Activated T-cell treated with anti-CD3 and anti-CD28 coated beads, Interleukin-2, amount 50 U/mL, for 4 hours (primary cell): Measurements from ENCODE around the gene FAM151A. TPM values are rescaled to one million over a fixed set of nuclear protein-coding genes. Genes with fewer than 3 reads are reported as not detected.
A peak's percentile ranks its signal among the peaks of the same experiment; 100 is the strongest.

Source experiments
- ATAC-seq, 2 donors: fragments of 200-7000 bp; cut with Tn5 transposase; one replicate each; pipeline ENCODE4 v1.10.0; 2021
- DNase-seq: peaks from one replicate; pipeline ENCODE4 v3.0.0-alpha.2; 2020
- H3K27me3 Mint-ChIP-seq: one replicate; pipeline ENCODE4 v1.8.0; 2021; ENCODE audit warnings: low read depth, mixed read lengths
- H3K36me3 Mint-ChIP-seq: one replicate; pipeline ENCODE4 v1.8.0; 2022; ENCODE audit warnings: mixed read lengths; ENCODE audit not compliant: insufficient read depth
- H3K4me1 Mint-ChIP-seq: one replicate; pipeline ENCODE4 v1.8.0; 2021; ENCODE audit warnings: low read depth, mixed read lengths
- H3K4me3 Mint-ChIP-seq: one replicate; pipeline ENCODE4 v1.8.0; 2021; ENCODE audit warnings: mild to moderate bottlenecking, moderate library complexity, mixed read lengths
- H3K9me3 Mint-ChIP-seq: one replicate; pipeline ENCODE4 v1.8.0; 2021; ENCODE audit warnings: mixed read lengths
- total RNA-seq, 3 donors: library from RNA; stranded (reverse); gene quantifications; one replicate each; pipeline ENCODE4 v1.2.1, GENCODE V29; 2021

The FAM151A gene
- not detected for total RNA-seq

- no peaks in the 10 kb centered on the region for H3K27me3 Mint-ChIP-seq
- no peaks in the 10 kb centered on the region for H3K4me1 Mint-ChIP-seq
- DNase-seq = no peak
- ATAC-seq = no peak
- H3K9me3 Mint-ChIP-seq = no peaks in the 10 kb centered on the region
- no peaks in the 10 kb centered on the region for H3K36me3 Mint-ChIP-seq
- no peak within 1 kb of the TSS for H3K4me3 Mint-ChIP-seq
These were observed at the start of gene FAM151A for GRCh38 chr1:54623216-54624007. TSS of gene FAM151A (minus strand) at chr1:54623525. CDS start at chr1:54623395, 130 bp downstream.

GRCh38 chr1:54671985-54672608 lies 48.8 kb upstream of the FAM151A start:
- ATAC-seq (peak; percentile 90 to 96), DNase-seq (peak; percentile 51)
- no peaks in the 10 kb centered on the region for H3K27me3 Mint-ChIP-seq
- H3K36me3 Mint-ChIP-seq = no peaks in the 10 kb centered on the region
- H3K9me3 Mint-ChIP-seq = no peaks in the 10 kb centered on the region
- peaks cover 6% of the 10 kb centered on the region for H3K4me1 Mint-ChIP-seq
- H3K4me3 Mint-ChIP-seq = no peak overlapping the region

DNA sequence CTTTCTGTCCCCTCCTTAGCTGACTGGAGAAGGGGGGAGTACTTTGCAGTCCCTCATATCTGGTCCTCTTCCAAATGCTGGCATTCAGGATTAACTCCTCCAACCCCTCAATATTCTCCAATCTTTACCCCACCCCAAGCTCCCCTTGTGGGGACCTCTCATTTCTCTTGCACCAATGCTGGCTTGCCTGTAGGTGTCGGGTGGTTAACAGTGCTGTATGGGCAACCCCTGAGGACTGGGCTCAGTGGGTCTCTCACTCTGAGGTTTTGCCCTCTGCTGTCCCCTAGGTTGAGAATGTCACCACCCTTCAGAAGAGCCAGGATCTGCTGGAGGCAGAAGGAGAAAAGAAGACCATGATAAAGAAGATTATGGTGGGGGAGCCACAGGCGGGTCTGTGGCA lies 45.2 kb upstream of the FAM151A start:
- no peaks in the 10 kb centered on the region for H3K36me3 Mint-ChIP-seq
- no peak overlapping the region for H3K4me3 Mint-ChIP-seq
- DNase-seq = no peak
- H3K27me3 Mint-ChIP-seq = peaks cover 2% of the 10 kb centered on the region
- ATAC-seq = no peak
- no peaks in the 10 kb centered on the region for H3K9me3 Mint-ChIP-seq
- H3K4me1 Mint-ChIP-seq = peaks cover 6% of the 10 kb centered on the region

DNA sequence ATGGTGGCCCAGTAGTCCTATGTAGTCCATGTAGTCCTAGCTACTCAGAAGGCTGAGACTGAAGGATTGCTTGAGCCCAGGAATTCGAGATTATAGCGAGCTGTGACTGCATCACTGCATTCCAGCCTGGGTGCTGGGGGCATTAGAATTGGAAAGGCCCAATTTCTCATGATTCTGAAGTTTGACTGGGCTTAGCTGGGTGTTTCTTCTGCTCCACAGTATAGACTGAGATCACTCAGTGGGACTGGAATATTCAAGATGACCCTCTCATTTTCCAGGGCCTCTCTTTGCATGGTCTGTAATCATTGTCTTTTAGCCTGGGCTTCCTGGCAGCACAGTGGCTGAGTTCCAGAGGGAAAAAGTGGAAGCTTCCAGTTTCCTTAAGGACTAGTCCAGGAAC lies 44.5 kb upstream of the FAM151A start:
- no peak for ATAC-seq
- Mint-ChIP-seq H3K36me3 (no peaks in the 10 kb centered on the region), H3K4me1 (peaks cover 6% of the 10 kb centered on the region), H3K9me3 (no peaks in the 10 kb centered on the region), H3K4me3 (no peak overlapping the region), H3K27me3 (peaks cover 2% of the 10 kb centered on the region)
- no peak for DNase-seq

GRCh38 chr1:54666333-54666732 lies 43.0 kb upstream of the FAM151A start:
- DNase-seq (no peak), ATAC-seq (no peak)
- H3K27me3 Mint-ChIP-seq = peaks cover 2% of the 10 kb centered on the region
- no peaks in the 10 kb centered on the region for H3K36me3 Mint-ChIP-seq
- no peaks in the 10 kb centered on the region for H3K9me3 Mint-ChIP-seq
- no peaks in the 10 kb centered on the region for H3K4me1 Mint-ChIP-seq
- no peak overlapping the region for H3K4me3 Mint-ChIP-seq

DNA sequence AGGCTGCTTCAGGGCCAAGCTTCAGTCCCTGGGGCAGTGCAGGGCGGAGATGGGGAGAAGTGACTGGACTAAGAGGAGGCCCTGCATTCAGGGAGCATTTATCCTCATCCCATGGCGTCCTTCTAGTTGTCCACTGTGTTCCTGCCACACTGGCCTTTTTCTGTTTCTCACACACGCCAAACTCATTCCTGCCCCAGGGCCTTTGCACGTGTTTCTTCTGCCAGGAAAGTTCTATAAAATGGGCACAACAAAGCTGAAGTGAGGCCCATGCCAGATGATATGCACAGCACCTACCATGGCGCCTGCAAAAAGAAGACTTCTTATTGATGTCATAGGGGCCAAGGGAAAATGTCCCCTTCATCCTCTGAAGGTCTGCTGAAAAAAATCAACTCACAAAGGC lies 42.5 kb upstream of the FAM151A start:
- no peaks in the 10 kb centered on the region for H3K9me3 Mint-ChIP-seq
- no peak for ATAC-seq
- no peaks in the 10 kb centered on the region for H3K4me1 Mint-ChIP-seq
- no peak for DNase-seq
- no peaks in the 10 kb centered on the region for H3K36me3 Mint-ChIP-seq
- no peak overlapping the region for H3K4me3 Mint-ChIP-seq
- H3K27me3 Mint-ChIP-seq = peaks cover 2% of the 10 kb centered on the region

GRCh38 chr1:54664364-54664763 lies 41.0 kb upstream of the FAM151A start:
- DNase-seq (no peak), ATAC-seq (no peak)
- Mint-ChIP-seq H3K4me1 (no peaks in the 10 kb centered on the region), H3K27me3 (peaks cover 2% of the 10 kb centered on the region), H3K9me3 (no peaks in the 10 kb centered on the region), H3K36me3 (no peaks in the 10 kb centered on the region), H3K4me3 (no peak overlapping the region)

DNA sequence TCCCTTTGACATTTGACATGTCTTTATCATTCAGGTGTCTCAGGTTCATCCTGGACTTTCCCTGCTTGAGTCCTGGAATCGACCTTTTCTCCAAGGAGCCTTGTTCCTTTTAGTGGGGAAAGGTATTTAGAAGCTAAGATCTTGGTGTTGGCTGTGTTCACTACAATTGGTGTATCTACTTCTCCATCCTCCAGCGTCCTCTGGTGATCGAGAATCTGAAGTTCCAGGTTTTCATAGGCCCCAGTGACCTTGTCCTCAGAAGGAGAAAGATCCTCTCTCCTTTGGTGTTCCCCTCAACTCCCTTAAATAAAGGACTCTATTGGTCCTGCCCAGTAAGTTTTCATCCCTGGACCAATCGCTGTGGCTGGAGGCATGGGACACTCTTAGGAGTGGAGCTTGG lies 40.4 kb upstream of the FAM151A start:
- Mint-ChIP-seq H3K36me3 (no peaks in the 10 kb centered on the region), H3K9me3 (no peaks in the 10 kb centered on the region), H3K4me3 (no peak overlapping the region), H3K27me3 (peaks cover 2% of the 10 kb centered on the region), H3K4me1 (no peaks in the 10 kb centered on the region)
- DNase-seq (no peak), ATAC-seq (no peak)

- ATAC-seq = no peak
- Mint-ChIP-seq H3K27me3 (peaks cover 2% of the 10 kb centered on the region), H3K4me1 (no peaks in the 10 kb centered on the region), H3K9me3 (peaks cover 7% of the 10 kb centered on the region), H3K36me3 (no peaks in the 10 kb centered on the region), H3K4me3 (no peak overlapping the region)
- DNase-seq = no peak
These were observed 35.0 kb upstream of the FAM151A start for GRCh38 chr1:54658164-54658913.

DNA sequence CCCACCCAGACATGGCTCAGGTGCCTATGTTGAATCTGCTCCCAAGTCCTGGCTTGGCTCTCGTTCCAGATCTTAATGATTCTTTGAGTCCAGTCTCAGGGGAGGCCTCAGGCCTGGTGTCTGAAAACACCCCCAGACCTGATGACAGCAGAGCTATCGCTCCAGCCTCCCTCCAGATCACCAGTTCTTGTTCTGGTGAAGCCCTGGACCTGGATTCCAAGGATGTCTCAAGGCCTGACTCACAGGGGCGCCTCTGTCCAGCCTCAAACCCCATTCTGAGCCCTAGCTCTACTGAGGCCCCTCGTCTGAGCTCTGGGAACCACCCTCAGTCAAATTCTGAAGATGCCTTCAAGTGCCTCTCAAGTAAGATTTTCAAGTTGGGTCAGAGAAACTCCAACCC lies 29.7 kb upstream of the FAM151A start:
- Mint-ChIP-seq H3K36me3 (no peaks in the 10 kb centered on the region), H3K27me3 (peaks cover 10% of the 10 kb centered on the region), H3K9me3 (peaks cover 4% of the 10 kb centered on the region), H3K4me1 (no peaks in the 10 kb centered on the region), H3K4me3 (no peak overlapping the region)
- DNase-seq (no peak), ATAC-seq (no peak)

- H3K4me3 Mint-ChIP-seq = no peak overlapping the region
- no peaks in the 10 kb centered on the region for H3K9me3 Mint-ChIP-seq
- no peak for ATAC-seq
- no peaks in the 10 kb centered on the region for H3K36me3 Mint-ChIP-seq
- no peaks in the 10 kb centered on the region for H3K4me1 Mint-ChIP-seq
- DNase-seq = no peak
- H3K27me3 Mint-ChIP-seq = peaks cover 7% of the 10 kb centered on the region
These were observed 28.8 kb upstream of the FAM151A start for GRCh38 chr1:54652168-54652567.

DNA sequence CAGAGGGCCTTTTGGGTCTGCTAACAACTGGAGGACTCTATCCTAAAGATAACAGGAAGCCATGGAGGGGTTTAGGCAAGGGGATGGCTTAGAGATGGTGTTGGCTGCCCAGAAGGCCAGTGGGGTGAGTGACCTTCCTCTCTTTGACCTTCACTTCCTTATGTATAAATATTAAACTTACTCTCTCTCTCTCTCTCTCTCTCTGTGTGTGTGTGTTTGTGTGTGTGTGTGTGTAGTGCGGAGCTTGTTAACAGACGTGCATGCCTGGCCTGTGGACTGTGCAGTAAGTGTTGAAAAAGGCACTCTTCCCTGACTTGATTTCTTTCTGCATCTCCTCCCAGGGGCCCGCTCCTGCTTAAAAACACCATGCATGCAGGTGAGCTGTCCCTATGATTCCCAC lies 28.3 kb upstream of the FAM151A start:
- no peaks in the 10 kb centered on the region for H3K9me3 Mint-ChIP-seq
- H3K4me1 Mint-ChIP-seq = no peaks in the 10 kb centered on the region
- DNase-seq (no peak), ATAC-seq (no peak)
- no peak overlapping the region for H3K4me3 Mint-ChIP-seq
- peaks cover 7% of the 10 kb centered on the region for H3K27me3 Mint-ChIP-seq
- H3K36me3 Mint-ChIP-seq = no peaks in the 10 kb centered on the region

DNA sequence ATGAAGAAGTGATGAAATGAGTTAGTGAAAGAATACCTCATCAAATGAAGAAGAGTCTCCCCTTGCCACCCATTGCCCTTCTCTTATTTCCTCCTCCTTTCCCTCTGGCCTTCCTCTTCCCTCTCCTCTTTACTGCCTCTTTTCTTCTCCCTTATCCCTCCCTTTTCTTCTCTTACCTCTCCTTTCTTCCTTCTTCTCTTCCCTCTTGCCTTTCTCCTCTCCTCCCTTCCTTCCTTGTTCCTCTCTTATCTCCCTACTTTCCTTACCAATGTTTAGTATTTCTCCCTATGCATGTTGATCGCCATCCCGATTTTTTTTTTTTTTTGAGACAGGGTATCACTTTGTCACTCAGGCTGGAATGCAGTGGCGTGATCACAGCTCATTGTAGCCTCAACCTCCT lies 27.1 kb upstream of the FAM151A start:
- no peaks in the 10 kb centered on the region for H3K9me3 Mint-ChIP-seq
- peaks cover 7% of the 10 kb centered on the region for H3K27me3 Mint-ChIP-seq
- DNase-seq (no peak), ATAC-seq (no peak)
- no peaks in the 10 kb centered on the region for H3K4me1 Mint-ChIP-seq
- no peak overlapping the region for H3K4me3 Mint-ChIP-seq
- H3K36me3 Mint-ChIP-seq = no peaks in the 10 kb centered on the region

GRCh38 chr1:54649921-54650320 lies 26.6 kb upstream of the FAM151A start:
- Mint-ChIP-seq H3K9me3 (no peaks in the 10 kb centered on the region), H3K4me1 (no peaks in the 10 kb centered on the region), H3K36me3 (no peaks in the 10 kb centered on the region), H3K27me3 (peaks cover 7% of the 10 kb centered on the region), H3K4me3 (no peak overlapping the region)
- DNase-seq = no peak
- no peak for ATAC-seq
